K562 (cell line): ENCODE results near the gene B3GALT4. TPM values are rescaled to one million over a fixed set of nuclear protein-coding genes. Genes with fewer than 3 reads are reported as not detected.

Experiments
- CBFA2T3 ChIP-seq: fragments of 450-650 bp; IDR thresholded peaks from 2 replicates; pipeline ENCODE4 v1.6.1; 2017
- FOXA3 ChIP-seq, 2 experiments: fragments of 450-650 bp in 1 of 2; sonication (generic) in 1 of 2; formaldehyde crosslinking; IDR thresholded peaks in 1 of 2; conservative IDR thresholded peaks in 1 of 2; 2 replicates each; pipeline versions ENCODE4 v1.4.0 to v1.8.0; 2020 to 2022; ENCODE audit warnings: mild to moderate bottlenecking in 2 of 2, missing genetic modification reagents in 1 of 2
- HSF4 ChIP-seq: fragments of 250-450 bp; sonication (Bioruptor Pico); IDR thresholded peaks from 2 replicates; pipeline ENCODE4 v2.1.2; 2022; ENCODE audit warnings: mild to moderate bottlenecking, moderate library complexity, borderline replicate concordance
- KAT7 ChIP-seq: sonication (generic); formaldehyde crosslinking; IDR thresholded peaks from 2 replicates; pipeline ENCODE4 v1.8.0; 2022; ENCODE audit warnings: missing genetic modification reagents, mild to moderate bottlenecking, borderline replicate concordance
- PRDM10 ChIP-seq: fragments of 450-650 bp; IDR thresholded peaks from 2 replicates; pipeline ENCODE4 v1.6.1; 2018; ENCODE audit not compliant: partially characterized antibody
- XRCC5 ChIP-seq: fragments of 200-400 bp; formaldehyde crosslinking; IDR thresholded peaks from 2 replicates; pipeline ENCODE4 v1.6.1; 2017; ENCODE audit warnings: low read depth, mild to moderate bottlenecking, low read length
- ZC3H8 ChIP-seq: fragments of 450-650 bp; IDR thresholded peaks from 2 replicates; pipeline ENCODE4 v1.6.1; 2017
- ZNF140 ChIP-seq: fragments of 250-450 bp; sonication (Bioruptor Pico); IDR thresholded peaks from 2 replicates; pipeline ENCODE4 v1.8.0; 2021; ENCODE audit warnings: moderate library complexity, mild to moderate bottlenecking, inconsistent platforms
- ZNF280B ChIP-seq: fragments of 250-450 bp; sonication (Bioruptor Pico); IDR thresholded peaks from 2 replicates; pipeline ENCODE4 v1.5.1; 2021; ENCODE audit warnings: mild to moderate bottlenecking
- ZNF445 ChIP-seq: fragments of 250-450 bp; sonication (Bioruptor Pico); IDR thresholded peaks from 2 replicates; pipeline ENCODE4 v1.4.0; 2020; ENCODE audit warnings: low read depth, mild to moderate bottlenecking, moderate library complexity
- polyA plus RNA-seq, 8 experiments: library from polyadenylated mRNA; depleted of rRNA in 4 of 8; stranded (reverse) in 5 of 8; unstranded in 3 of 8; fragments of >200 nt; fragmentation: Nextera tagmentation in 2 of 8; fragmentation: Illumina TruSeq in 1 of 8; extraction: Ambion mirVana in 2 of 8; extraction: Trizol in 1 of 8; gene quantifications; 2 replicates each; pipeline versions ENCODE4 v1.2.1 to v1.2.3, GENCODE V29; 2011 to 2014; ENCODE audit warnings: inconsistent platforms in 1 of 8, missing spikeins in 1 of 8
- total RNA-seq, 7 experiments: library from RNA; depleted of rRNA in 6 of 7; stranded (reverse); fragments of >200 nt in 6 of 7; fragmentation: Illumina TruSeq in 2 of 7; extraction: Trizol in 2 of 7; gene quantifications; 2 replicates each; pipeline versions ENCODE4 v1.2.1 to v1.2.3, GENCODE V29; 2011 to 2021; ENCODE audit warnings: low replicate concordance in 1 of 7
- TF ChIP-seq, protein P1 (sequence below), 2 experiments: IDR thresholded peaks; 2 replicates each; pipeline ENCODE4 v1.6.1; 2011; ENCODE audit warnings: borderline replicate concordance in 1 of 2, control low read depth in 1 of 2, low read depth in 1 of 2, low read length in 1 of 2, mild to moderate bottlenecking in 1 of 2, mixed read lengths in 1 of 2, moderate library complexity in 1 of 2; ENCODE audit not compliant: insufficient read depth in 1 of 2, insufficient read length in 1 of 2, poor library complexity in 1 of 2, severe bottlenecking in 1 of 2; ENCODE audit errors: extremely low read depth in 1 of 2
- TF ChIP-seq, protein P2 (sequence below): IDR thresholded peaks from 3 replicates; pipeline ENCODE4 v1.6.1; 2011; ENCODE audit warnings: borderline replicate concordance, mild to moderate bottlenecking, moderate library complexity; ENCODE audit not compliant: insufficient read length; ENCODE audit errors: extremely low read depth
- TF ChIP-seq, protein P3 (sequence below): fragments of 450-650 bp; conservative IDR thresholded peaks from 2 replicates; pipeline ENCODE4 v1.6.1; 2016; ENCODE audit warnings: missing genetic modification characterization, low read depth, mild to moderate bottlenecking, missing compliant biosample characterization, moderate library complexity

Gene B3GALT4
- total and polyA plus RNA-seq, 9 of the 15 experiments (the other 6 are each of a cell fraction or from before 2014, with no cell fraction given), result 0.11 to 1.3 (median 0.53) TPM; not detected in 1

DNA sequence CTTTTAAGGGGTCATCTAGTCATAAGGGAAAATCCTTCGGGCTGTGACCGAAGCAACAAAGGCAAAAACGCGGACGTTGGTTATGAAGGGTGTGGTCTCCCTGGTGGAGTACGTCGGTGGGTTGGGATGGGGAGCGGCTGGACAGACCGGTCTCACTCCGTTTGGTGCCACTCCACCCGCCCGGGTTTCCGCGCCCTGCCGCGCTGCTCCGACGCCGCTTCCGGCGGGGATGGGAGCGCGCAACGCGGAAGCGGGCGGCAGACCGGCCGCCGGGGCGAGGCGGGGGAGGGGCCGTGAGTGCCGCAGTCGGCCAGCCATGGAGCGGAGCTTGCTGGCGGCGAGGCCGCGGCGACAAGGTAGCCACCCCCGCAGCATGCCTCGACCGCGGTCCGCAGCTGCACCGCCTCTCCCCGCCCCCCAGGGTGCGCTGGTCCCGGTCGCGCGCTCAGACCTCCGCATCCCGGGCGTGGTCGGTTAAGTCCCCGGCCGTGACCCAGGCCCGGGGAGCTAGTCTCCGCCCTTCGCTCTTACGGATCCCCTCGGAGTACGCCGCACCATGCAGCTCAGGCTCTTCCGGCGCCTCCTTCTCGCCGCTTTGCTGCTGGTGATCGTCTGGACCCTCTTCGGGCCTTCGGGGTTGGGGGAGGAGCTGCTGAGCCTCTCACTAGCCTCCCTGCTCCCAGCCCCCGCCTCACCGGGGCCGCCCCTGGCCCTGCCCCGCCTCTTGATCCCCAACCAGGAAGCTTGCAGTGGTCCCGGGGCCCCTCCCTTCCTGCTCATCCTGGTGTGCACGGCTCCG, at the start of gene B3GALT4 (continued):
- TF ChIP-seq, protein P1, sequence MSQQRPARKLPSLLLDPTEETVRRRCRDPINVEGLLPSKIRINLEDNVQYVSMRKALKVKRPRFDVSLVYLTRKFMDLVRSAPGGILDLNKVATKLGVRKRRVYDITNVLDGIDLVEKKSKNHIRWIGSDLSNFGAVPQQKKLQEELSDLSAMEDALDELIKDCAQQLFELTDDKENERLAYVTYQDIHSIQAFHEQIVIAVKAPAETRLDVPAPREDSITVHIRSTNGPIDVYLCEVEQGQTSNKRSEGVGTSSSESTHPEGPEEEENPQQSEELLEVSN (IDR thresholded peaks at IDR 0.05; ENCODE audit: borderline replicate concordance in 1 of 2, extremely low read depth in 1 of 2, insufficient read depth in 1 of 2, insufficient read length in 1 of 2, low read depth in 1 of 2, low read length in 1 of 2, poor library complexity in 1 of 2, severe bottlenecking in 1 of 2), result peak; percentile 71 to 78
- TF ChIP-seq CBFA2T3, result peak; percentile 38; the same call in 1 of the 2 replicates
- peak; percentile 95; the same call in 1 of the 2 replicates for TF ChIP-seq KAT7 (CRISPR knock-in tag)
- TF ChIP-seq ZNF280B, result no peak
- TF ChIP-seq, protein P2, sequence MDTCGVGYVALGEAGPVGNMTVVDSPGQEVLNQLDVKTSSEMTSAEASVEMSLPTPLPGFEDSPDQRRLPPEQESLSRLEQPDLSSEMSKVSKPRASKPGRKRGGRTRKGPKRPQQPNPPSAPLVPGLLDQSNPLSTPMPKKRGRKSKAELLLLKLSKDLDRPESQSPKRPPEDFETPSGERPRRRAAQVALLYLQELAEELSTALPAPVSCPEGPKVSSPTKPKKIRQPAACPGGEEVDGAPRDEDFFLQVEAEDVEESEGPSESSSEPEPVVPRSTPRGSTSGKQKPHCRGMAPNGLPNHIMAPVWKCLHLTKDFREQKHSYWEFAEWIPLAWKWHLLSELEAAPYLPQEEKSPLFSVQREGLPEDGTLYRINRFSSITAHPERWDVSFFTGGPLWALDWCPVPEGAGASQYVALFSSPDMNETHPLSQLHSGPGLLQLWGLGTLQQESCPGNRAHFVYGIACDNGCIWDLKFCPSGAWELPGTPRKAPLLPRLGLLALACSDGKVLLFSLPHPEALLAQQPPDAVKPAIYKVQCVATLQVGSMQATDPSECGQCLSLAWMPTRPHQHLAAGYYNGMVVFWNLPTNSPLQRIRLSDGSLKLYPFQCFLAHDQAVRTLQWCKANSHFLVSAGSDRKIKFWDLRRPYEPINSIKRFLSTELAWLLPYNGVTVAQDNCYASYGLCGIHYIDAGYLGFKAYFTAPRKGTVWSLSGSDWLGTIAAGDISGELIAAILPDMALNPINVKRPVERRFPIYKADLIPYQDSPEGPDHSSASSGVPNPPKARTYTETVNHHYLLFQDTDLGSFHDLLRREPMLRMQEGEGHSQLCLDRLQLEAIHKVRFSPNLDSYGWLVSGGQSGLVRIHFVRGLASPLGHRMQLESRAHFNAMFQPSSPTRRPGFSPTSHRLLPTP, result no peak
- TF ChIP-seq XRCC5, result peak; percentile 51; the same call in 1 of the 2 replicates
- no peak for TF ChIP-seq ZC3H8
- no peak; a peak in 1 of 4 replicates for TF ChIP-seq FOXA3 (CRISPR knock-in tag; conservative IDR thresholded peaks at IDR 0.05 in 1 of 2, IDR thresholded peaks at IDR 0.05 in 1 of 2)
- TF ChIP-seq ZNF445 (CRISPR knock-in tag), result peak; percentile 87
- TF ChIP-seq, protein P3, sequence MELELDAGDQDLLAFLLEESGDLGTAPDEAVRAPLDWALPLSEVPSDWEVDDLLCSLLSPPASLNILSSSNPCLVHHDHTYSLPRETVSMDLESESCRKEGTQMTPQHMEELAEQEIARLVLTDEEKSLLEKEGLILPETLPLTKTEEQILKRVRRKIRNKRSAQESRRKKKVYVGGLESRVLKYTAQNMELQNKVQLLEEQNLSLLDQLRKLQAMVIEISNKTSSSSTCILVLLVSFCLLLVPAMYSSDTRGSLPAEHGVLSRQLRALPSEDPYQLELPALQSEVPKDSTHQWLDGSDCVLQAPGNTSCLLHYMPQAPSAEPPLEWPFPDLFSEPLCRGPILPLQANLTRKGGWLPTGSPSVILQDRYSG, result no peak
- no peak for TF ChIP-seq HSF4 (CRISPR knock-in tag)
- no peak for TF ChIP-seq ZNF140 (CRISPR knock-in tag)
- TF ChIP-seq PRDM10, result peak; percentile 50
